ENCODE measurements around the gene TMIGD2.
"Not testable (repeated sequence)": the region's sequence is repeated elsewhere in the genome, so short reads cannot be mapped to it uniquely, and the experiment has no call there.

The TMIGD2 gene

DNA sequence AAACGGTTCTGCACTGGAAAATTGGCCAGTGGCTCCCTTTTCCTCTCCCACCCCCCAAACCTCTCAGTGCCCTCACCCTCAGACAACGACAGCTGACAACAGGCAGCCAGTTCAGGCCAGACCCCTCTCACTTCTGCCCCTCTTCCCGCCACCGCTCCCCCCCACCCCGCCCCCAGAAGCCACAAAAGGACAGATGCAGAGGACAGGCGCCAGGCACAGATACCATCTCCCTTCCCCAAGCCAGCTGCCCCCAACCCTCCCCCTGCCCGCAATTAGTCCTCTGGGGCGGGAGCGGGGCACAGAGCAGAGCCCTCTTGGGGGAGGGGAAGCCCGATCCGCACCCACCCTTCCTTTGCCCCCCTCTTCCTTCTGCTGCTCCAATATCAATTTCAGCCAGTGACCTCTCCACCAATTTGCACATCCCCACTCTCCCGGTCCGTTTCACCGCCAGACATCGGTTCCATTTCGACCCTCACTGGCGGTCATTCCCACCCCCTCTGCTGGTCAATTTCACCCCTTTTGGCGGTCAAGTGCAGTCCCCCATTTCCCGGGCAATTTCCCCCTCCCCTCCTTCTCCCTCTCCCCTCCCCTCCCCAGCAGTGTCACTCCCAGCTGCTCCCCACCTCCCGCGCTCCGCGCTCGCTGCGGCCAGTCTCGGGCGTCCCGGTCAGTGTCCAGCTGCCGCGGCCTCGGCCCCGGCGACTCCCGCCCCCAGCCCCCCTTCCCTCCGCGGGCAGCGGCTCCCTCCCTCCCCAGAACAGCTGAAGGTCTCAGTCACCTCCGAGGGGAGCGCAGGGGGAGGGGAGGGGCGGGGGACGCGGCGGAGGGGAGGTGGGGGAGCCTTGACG is 23.5 kb downstream of the TMIGD2 start, which contains the start of gene SHD:
TSS of gene SHD (plus strand) at position 848 of the 848 bp plus-strand sequence. CDS start 798 bp downstream, outside the sequence.
- no peaks in the 10 kb centered on the region for H3K79me2 ChIP-seq (ENCODE audit: control insufficient read depth, insufficient read depth, low read length)
- no CpG with 5 or more reads among the region's 44 CpGs for WGBS (ENCODE audit: extremely low coverage, insufficient coverage, low lambda C conversion rate)
- peak within 1 kb of the TSS; percentile 24 for H3K4me3 ChIP-seq (ENCODE audit: low read length)
- no peak within 1 kb of the TSS for H2AK5ac ChIP-seq (ENCODE audit: low read length)
- no peaks in the 10 kb centered on the region for H3K4me1 ChIP-seq (ENCODE audit: control insufficient read depth, low read depth, low read length)
- H2BK120ac ChIP-seq (ENCODE audit: low read depth, low read length) = no peak within 1 kb of the TSS
- H3K18ac ChIP-seq (ENCODE audit: low read length) = peak within 1 kb of the TSS; percentile 47
- H3K36me3 ChIP-seq (ENCODE audit: control insufficient read depth, insufficient read depth, low read length) = no peaks in the 10 kb centered on the region
- H3K79me1 ChIP-seq (ENCODE audit: low read length) = no peaks in the 10 kb centered on the region
- no peak within 1 kb of the TSS for H2BK5ac ChIP-seq (ENCODE audit: low read length)
- H3K4ac ChIP-seq (ENCODE audit: low read depth, low read length) = no peak within 1 kb of the TSS
- peak within 1 kb of the TSS; percentile 64 for H3K4me2 ChIP-seq (ENCODE audit: low read length)
- peaks cover 8% of the 10 kb centered on the region for H3K27me3 ChIP-seq (ENCODE audit: insufficient read depth, low read length, poor library complexity)
- no peak within 1 kb of the TSS for H2BK15ac ChIP-seq (replicated peaks; ENCODE audit: low read depth)
- peak within 1 kb of the TSS; percentile 45 for H3K9ac ChIP-seq (ENCODE audit: low read length)
- peak; percentile 41 for DNase-seq
- H4K8ac ChIP-seq (ENCODE audit: low read depth, low read length) = no peak within 1 kb of the TSS
- H3K56ac ChIP-seq (ENCODE audit: low read length) = peak within 1 kb of the TSS; percentile 72
- H4K5ac ChIP-seq (ENCODE audit: low read length) = no peak within 1 kb of the TSS
- no peak within 1 kb of the TSS for H3K23ac ChIP-seq (ENCODE audit: low read length)
- no peak within 1 kb of the TSS for H3K27ac ChIP-seq (ENCODE audit: low read depth, low read length)

DNA sequence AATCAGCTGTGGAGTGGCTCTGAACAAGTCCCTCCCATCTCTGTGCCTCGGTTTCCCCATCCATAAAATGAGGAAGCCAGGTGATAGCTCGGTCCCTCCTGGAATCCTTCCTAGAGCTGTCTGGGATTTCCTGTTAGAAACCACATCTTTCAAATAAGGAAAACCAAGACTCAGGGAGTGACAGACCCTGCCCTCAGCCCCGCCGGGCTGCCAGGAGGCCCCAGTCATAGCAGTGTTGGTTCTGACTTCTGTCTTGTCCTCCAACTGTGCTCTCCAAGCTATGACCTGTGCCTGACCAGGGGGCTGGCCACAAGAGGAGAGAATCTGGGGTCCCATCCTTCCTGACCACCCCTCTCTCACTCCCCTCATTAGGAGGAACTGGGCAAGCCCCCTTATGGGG is 24.2 kb downstream of the TMIGD2 start:
- H3K79me2 ChIP-seq (ENCODE audit: control insufficient read depth, insufficient read depth, low read length) = no peaks in the 10 kb centered on the region
- no peak overlapping the region for H3K23ac ChIP-seq (ENCODE audit: low read length)
- peak overlapping the region; percentile 42 for H3K56ac ChIP-seq (ENCODE audit: low read length)
- H3K27me3 ChIP-seq (ENCODE audit: insufficient read depth, low read length, poor library complexity) = peaks cover 8% of the 10 kb centered on the region
- no peak overlapping the region for H3K27ac ChIP-seq (ENCODE audit: low read depth, low read length)
- no CpG with 5 or more reads among the region's 4 CpGs for WGBS (ENCODE audit: extremely low coverage, insufficient coverage, low lambda C conversion rate)
- H2BK5ac ChIP-seq (ENCODE audit: low read length) = no peak overlapping the region
- H3K18ac ChIP-seq (ENCODE audit: low read length) = no peak overlapping the region
- H2AK5ac ChIP-seq (ENCODE audit: low read length) = no peak overlapping the region
- peak; percentile 20 for DNase-seq
- H3K79me1 ChIP-seq (ENCODE audit: low read length) = no peaks in the 10 kb centered on the region
- H4K8ac ChIP-seq (ENCODE audit: low read depth, low read length) = no peak overlapping the region
- H3K36me3 ChIP-seq (ENCODE audit: control insufficient read depth, insufficient read depth, low read length) = no peaks in the 10 kb centered on the region
- H4K5ac ChIP-seq (ENCODE audit: low read length) = no peak overlapping the region
- peak overlapping the region; percentile 15 for H3K9ac ChIP-seq (ENCODE audit: low read length)
- no peak overlapping the region for H2BK15ac ChIP-seq (replicated peaks; ENCODE audit: low read depth)
- no peak overlapping the region for H3K4me3 ChIP-seq (ENCODE audit: low read length)
- H3K4me1 ChIP-seq (ENCODE audit: control insufficient read depth, low read depth, low read length) = no peaks in the 10 kb centered on the region
- no peak overlapping the region for H2BK120ac ChIP-seq (ENCODE audit: low read depth, low read length)
- no peak overlapping the region for H3K4ac ChIP-seq (ENCODE audit: low read depth, low read length)
- H3K4me2 ChIP-seq (ENCODE audit: low read length) = no peak overlapping the region

- Histone ChIP-seq H3K23ac (ENCODE audit: low read length) (no peak overlapping the region), H2BK5ac (ENCODE audit: low read length) (no peak overlapping the region), H3K9ac (ENCODE audit: low read length) (no peak overlapping the region), H2AK5ac (ENCODE audit: low read length) (no peak overlapping the region), H2BK15ac (replicated peaks; ENCODE audit: low read depth) (no peak overlapping the region), H2BK120ac (ENCODE audit: low read depth, low read length) (no peak overlapping the region), H3K4me1 (ENCODE audit: control insufficient read depth, low read depth, low read length) (no peaks in the 10 kb centered on the region), H3K79me2 (ENCODE audit: control insufficient read depth, insufficient read depth, low read length) (no peaks in the 10 kb centered on the region), H3K27ac (ENCODE audit: low read depth, low read length) (no peak overlapping the region), H3K27me3 (ENCODE audit: insufficient read depth, low read length, poor library complexity) (peaks cover 8% of the 10 kb centered on the region), H3K36me3 (ENCODE audit: control insufficient read depth, insufficient read depth, low read length) (no peaks in the 10 kb centered on the region), H3K4me3 (ENCODE audit: low read length) (no peak overlapping the region), H3K18ac (ENCODE audit: low read length) (no peak overlapping the region), H3K4me2 (ENCODE audit: low read length) (no peak overlapping the region), H3K56ac (ENCODE audit: low read length) (no peak overlapping the region), H3K4ac (ENCODE audit: low read depth, low read length) (no peak overlapping the region), H4K8ac (ENCODE audit: low read depth, low read length) (no peak overlapping the region), H4K5ac (ENCODE audit: low read length) (no peak overlapping the region), H3K79me1 (ENCODE audit: low read length) (no peaks in the 10 kb centered on the region)
- no CpG with 5 or more reads among the region's 16 CpGs for WGBS (ENCODE audit: extremely low coverage, insufficient coverage, low lambda C conversion rate)
- no peak for DNase-seq
Measured at GRCh38 chr19:4277191-4277696, 24.9 kb downstream of the TMIGD2 start.

DNA sequence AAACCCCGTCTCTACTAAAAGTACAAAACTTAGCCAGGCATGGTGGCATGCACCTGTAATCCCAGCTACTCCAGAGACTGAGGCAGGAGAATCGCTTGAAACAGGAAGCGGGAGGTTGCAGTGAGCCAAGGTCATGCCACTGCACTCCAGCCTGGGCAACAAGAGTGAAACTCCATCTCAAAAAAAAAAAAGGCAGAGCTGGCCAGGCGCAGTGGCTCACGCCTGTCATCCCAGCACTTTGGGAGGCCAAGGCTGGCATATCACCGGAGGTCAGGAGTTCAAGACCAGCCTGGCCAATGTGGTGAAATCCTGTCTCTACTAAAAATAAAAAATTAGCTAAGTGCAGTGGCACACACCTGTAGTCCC is 27.9 kb downstream of the TMIGD2 start:
- not testable (repeated sequence) for H3K4me3 ChIP-seq (ENCODE audit: low read length); H2BK120ac ChIP-seq (ENCODE audit: low read depth, low read length); H2AK5ac ChIP-seq (ENCODE audit: low read length); H4K8ac ChIP-seq (ENCODE audit: low read depth, low read length); H3K27ac ChIP-seq (ENCODE audit: low read depth, low read length); H3K56ac ChIP-seq (ENCODE audit: low read length); H2BK15ac ChIP-seq (replicated peaks; ENCODE audit: low read depth); H3K79me1 ChIP-seq (ENCODE audit: low read length); H3K36me3 ChIP-seq (ENCODE audit: control insufficient read depth, insufficient read depth, low read length); H3K4me2 ChIP-seq (ENCODE audit: low read length); H4K5ac ChIP-seq (ENCODE audit: low read length); H3K23ac ChIP-seq (ENCODE audit: low read length); H3K9ac ChIP-seq (ENCODE audit: low read length); H3K27me3 ChIP-seq (ENCODE audit: insufficient read depth, low read length, poor library complexity); H2BK5ac ChIP-seq (ENCODE audit: low read length); DNase-seq; H3K4me1 ChIP-seq (ENCODE audit: control insufficient read depth, low read depth, low read length); H3K18ac ChIP-seq (ENCODE audit: low read length); H3K4ac ChIP-seq (ENCODE audit: low read depth, low read length); H3K79me2 ChIP-seq (ENCODE audit: control insufficient read depth, insufficient read depth, low read length)
- no CpG with 5 or more reads among the region's 6 CpGs for WGBS (ENCODE audit: extremely low coverage, insufficient coverage, low lambda C conversion rate)

GRCh38 chr19:4272894-4273293 is 29.3 kb downstream of the TMIGD2 start:
- no peaks in the 10 kb centered on the region for H3K79me2 ChIP-seq (ENCODE audit: control insufficient read depth, insufficient read depth, low read length)
- H3K36me3 ChIP-seq (ENCODE audit: control insufficient read depth, insufficient read depth, low read length) = no peaks in the 10 kb centered on the region
- no peak overlapping the region for H3K18ac ChIP-seq (ENCODE audit: low read length)
- H2BK120ac ChIP-seq (ENCODE audit: low read depth, low read length) = no peak overlapping the region
- no peak overlapping the region for H2BK15ac ChIP-seq (replicated peaks; ENCODE audit: low read depth)
- no peak overlapping the region for H2BK5ac ChIP-seq (ENCODE audit: low read length)
- H2AK5ac ChIP-seq (ENCODE audit: low read length) = no peak overlapping the region
- H3K9ac ChIP-seq (ENCODE audit: low read length) = no peak overlapping the region
- H3K4me1 ChIP-seq (ENCODE audit: control insufficient read depth, low read depth, low read length) = no peaks in the 10 kb centered on the region
- no peak for DNase-seq
- H3K4ac ChIP-seq (ENCODE audit: low read depth, low read length) = no peak overlapping the region
- no peak overlapping the region for H3K4me3 ChIP-seq (ENCODE audit: low read length)
- H3K4me2 ChIP-seq (ENCODE audit: low read length) = no peak overlapping the region
- H3K27me3 ChIP-seq (ENCODE audit: insufficient read depth, low read length, poor library complexity) = no peaks in the 10 kb centered on the region
- no peak overlapping the region for H3K56ac ChIP-seq (ENCODE audit: low read length)
- no peak overlapping the region for H4K5ac ChIP-seq (ENCODE audit: low read length)
- no peaks in the 10 kb centered on the region for H3K79me1 ChIP-seq (ENCODE audit: low read length)
- no peak overlapping the region for H3K27ac ChIP-seq (ENCODE audit: low read depth, low read length)
- H3K23ac ChIP-seq (ENCODE audit: low read length) = no peak overlapping the region
- no CpG with 5 or more reads among the region's 10 CpGs for WGBS (ENCODE audit: extremely low coverage, insufficient coverage, low lambda C conversion rate)
- no peak overlapping the region for H4K8ac ChIP-seq (ENCODE audit: low read depth, low read length)

Data from mesendoderm (in vitro differentiated cells).